ENCODE measurements around the gene KL. TPM values are rescaled to one million over a fixed set of nuclear protein-coding genes. Genes with fewer than 3 reads are reported as not detected.

Gene KL
- total RNA-seq = 1.4 TPM
- long read RNA-seq, full-length matches to known transcripts = 1 of 4 reads
- long read RNA-seq, partial matches to known transcripts = 2 of 4 reads
- long read RNA-seq, other reads (novel, unspliced or antisense) = 1 of 4 reads

DNA sequence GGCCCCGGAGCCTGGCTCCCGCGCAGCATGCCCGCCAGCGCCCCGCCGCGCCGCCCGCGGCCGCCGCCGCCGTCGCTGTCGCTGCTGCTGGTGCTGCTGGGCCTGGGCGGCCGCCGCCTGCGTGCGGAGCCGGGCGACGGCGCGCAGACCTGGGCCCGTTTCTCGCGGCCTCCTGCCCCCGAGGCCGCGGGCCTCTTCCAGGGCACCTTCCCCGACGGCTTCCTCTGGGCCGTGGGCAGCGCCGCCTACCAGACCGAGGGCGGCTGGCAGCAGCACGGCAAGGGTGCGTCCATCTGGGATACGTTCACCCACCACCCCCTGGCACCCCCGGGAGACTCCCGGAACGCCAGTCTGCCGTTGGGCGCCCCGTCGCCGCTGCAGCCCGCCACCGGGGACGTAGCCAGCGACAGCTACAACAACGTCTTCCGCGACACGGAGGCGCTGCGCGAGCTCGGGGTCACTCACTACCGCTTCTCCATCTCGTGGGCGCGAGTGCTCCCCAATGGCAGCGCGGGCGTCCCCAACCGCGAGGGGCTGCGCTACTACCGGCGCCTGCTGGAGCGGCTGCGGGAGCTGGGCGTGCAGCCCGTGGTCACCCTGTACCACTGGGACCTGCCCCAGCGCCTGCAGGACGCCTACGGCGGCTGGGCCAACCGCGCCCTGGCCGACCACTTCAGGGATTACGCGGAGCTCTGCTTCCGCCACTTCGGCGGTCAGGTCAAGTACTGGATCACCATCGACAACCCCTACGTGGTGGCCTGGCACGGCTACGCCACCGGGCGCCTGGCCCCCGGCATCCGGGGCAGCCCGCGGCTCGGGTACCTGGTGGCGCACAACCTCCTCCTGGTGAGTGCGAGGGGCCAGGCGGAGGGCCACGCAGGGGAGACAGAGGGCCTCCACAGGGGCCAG lies at the start of gene KL:
KL (plus strand) TSS at position 10 of the 909 bp plus-strand sequence; CDS start at position 28, 18 bp downstream.
- intact Hi-C loops (cut with DNase I) = no loop called here
- peak; percentile 70 for ATAC-seq (ENCODE audit: poor library complexity)

DNA sequence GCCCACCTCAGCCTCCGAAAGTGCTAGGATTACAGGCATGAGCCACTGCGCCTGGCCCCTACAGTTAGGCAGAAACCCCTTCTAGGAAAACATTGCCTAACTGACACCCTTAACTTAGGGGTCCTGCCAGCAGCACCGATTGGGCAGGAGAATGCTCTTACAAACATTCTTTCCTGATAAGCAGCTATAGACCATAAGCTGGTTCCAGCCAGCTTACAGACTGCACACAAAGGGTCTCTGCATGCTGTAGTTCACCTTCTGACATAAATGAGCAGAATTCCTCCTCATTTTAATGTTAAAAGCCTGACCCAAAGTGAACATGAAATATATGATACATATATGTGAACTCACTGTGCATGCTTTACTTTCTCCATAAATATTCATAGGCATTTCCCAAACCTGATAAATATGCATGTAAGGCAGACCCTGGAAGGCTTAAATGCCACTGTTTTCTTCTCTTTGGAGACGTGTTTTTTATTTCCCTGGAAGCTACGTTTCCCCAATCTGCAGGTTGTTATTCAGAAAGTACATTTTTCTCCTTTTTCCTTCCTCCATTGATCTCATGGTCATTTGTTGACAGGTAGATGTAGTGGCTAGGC lies 48.5 kb upstream of the KL start:
- DNase-seq = no peak

More for the DNA sequence above, at the start of gene KL:
- DNase-seq = peak; percentile 69

DNA sequence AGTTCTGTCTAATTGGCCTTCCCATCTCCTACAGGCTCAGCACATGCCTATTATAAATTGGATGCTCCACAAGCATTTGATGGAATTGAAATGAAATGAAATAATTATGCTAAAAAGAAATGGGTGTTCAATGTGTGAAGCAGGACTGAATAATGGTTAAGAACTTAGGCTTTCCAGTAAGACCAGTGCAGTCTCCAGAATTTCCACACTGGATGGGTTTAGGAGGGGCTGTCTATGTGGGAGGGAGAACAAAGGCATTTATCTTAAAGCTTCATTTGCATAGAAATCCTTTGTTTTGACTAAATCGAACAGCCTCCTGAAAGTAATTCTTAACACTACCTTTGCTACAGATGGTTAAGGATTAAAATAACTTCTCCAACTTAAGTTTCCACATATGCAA lies 47.9 kb upstream of the KL start:
- intact Hi-C loops (cut with DNase I) = no loop called here
- ATAC-seq (ENCODE audit: poor library complexity) (no peak), DNase-seq (no peak)

More for the DNA sequence above, 48.5 kb upstream of the KL start:
- intact Hi-C loops (cut with DNase I) = no loop called here
- no peak for ATAC-seq (ENCODE audit: poor library complexity)

DNA sequence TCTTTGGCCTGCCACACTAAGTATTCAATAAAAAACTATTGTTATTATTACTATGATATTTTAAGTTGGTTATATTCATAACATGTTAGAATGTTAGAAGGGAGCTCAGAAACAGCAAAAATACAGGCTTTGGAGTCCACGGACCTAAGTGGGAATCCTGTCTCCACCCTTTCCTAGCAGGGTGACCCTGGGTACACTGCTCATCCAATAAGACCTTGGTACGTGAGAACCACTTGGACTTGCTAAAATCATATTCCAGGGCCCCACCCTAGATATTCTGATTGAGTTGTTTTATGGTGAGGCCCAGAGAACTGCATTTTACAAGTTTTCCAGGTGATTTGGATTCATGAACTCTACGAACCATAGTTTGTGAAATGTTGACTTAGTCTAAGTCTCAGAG lies 47.4 kb upstream of the KL start:
- DNase-seq (no peak), ATAC-seq (ENCODE audit: poor library complexity) (no peak)
- intact Hi-C loops (cut with DNase I) = no loop called here

DNA sequence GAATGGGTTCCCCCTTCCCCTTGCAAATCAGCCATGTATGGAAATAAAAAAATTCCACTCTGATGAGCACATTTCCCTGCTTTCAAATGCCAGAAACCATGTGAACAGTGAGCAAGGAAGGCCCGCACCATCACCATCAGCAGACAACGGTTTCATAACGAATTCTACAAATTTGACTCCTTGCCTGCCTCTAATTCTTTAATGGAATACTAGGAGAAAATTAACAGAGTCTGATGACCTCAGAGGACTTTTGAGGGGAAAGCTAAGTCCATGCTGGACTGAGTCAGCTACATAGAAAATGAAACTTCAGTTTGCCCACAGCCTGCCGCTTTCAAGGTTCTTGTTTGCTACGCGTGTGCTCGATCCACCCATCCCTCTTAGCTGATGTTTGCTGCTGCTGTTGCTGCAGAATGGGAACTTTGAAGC lies 46.7 kb upstream of the KL start:
- intact Hi-C loops (cut with DNase I) = no loop called here
- DNase-seq = no peak
- ATAC-seq (ENCODE audit: poor library complexity) = peak; percentile 72

DNA sequence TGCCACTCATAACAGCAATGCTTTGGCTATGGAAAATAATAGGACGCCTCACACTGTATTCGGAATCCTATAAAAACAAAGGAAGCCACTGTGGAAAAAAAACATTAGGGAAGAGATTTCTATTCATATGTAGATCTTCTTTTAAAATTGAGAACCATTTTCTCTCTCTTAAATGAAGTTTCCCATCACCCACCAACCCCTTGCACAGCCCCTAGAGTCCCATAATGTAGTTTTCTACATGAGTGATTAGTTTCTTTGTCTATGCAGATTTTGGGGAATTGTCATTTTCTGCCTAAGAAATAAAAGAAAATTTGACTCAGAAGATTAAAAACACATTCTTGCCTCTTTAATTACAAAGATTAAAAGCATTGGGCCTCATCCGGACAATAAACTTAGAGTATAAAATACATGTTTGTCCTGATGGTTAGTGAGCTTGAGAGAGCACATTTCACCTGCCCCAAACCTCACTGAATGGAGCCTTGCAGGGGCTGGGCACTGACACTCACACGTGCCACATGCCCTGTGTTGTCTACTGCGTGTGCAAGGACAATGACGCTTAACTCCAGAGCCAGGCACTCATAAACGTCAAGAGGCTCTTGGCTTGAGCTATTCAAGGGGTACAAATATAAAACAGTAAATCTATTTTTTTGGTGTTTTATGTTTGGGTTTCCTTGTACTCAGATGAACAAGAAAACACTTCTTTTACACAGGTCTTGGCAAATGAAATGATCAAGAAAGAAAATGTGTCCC lies 40.0 kb upstream of the KL start:
- no peak for DNase-seq
- intact Hi-C loops (cut with DNase I) = no loop called here
- ATAC-seq (ENCODE audit: poor library complexity) = peak; percentile 48

DNA sequence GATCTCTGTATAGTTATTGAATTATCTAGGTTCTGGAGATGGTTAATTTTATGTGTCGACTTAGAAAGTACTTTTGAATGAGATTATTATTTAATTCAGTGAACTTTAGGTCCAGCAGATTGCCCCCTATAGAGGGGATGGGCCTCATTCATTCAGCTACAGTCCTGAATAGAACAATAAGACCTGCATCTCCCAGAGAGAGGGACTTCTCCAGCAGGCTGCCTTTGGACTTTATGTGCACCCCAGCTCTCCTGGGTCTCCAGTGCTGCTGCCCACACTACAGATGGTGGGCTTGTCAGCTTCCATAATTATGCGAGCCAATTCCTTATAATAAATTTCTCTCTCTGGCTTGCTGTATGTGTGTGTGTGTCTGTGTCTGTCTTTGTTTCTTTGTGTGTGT lies 39.3 kb upstream of the KL start:
- intact Hi-C loops (cut with DNase I) = no loop called here
- ATAC-seq (ENCODE audit: poor library complexity) = no peak
- DNase-seq = no peak

DNA sequence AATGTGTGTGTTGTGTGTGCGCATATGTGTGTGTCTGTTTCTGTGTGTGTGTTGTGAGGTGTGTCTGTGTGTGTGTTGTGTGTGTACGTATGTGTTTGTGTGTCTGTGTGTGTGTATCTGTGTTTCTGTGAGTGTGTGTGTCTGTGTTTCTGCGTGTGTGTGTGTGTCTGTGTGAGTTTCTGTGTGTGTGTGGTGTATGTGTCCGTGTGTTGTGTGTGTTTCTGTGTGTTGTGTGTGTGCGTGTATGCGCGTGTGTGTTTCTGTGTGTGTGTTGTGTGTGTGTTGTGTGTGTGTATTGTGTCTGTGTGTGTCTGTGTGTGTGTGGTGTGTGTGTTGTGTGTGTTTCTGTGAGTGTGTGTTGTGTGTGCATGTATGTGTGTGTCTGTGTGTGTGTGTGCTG lies 38.9 kb upstream of the KL start:
- no peak for DNase-seq
- ATAC-seq (ENCODE audit: poor library complexity) = no peak
- intact Hi-C loops (cut with DNase I) = no loop called here

DNA sequence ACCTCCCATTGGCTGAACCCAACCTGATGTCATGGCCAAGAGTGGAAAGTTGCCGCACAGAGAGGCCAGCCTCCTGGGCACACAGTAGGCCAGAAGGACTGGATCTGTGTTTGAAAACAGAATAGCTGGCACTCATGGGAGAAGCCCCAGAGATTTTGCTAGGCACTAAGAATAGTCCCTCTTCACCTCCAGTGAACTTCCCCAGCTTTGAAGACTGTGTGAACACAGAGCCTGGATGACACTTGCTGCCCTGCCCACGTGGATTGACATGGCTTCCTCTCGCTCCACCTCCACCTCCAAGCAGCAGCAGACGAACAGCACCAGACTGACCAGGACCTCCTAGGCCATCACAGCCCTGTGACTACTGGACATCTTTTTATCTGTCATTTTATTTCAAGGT lies 37.9 kb upstream of the KL start:
- DNase-seq (no peak), ATAC-seq (ENCODE audit: poor library complexity) (peak; percentile 52)
- intact Hi-C loops (cut with DNase I) = no loop called here

DNA sequence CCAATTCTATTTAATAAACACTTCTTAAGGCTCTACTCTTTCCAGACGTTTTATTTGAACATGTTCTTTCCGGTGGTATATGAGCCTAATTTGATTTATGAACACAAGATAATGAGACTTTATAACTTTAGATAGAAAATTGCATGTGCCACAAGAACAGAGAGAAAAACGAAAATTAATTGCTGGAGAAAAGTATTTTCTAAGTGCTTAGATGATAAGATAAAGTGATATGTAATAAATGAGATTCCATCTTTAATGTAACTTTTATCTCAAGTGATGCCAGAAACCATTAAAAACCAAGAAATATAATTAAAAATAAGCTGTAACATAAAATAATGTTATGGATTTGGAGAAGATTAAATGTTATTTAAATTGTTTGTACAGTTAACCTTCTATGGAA lies 33.2 kb upstream of the KL start:
- ATAC-seq (ENCODE audit: poor library complexity) (no peak), DNase-seq (no peak)
- intact Hi-C loops (cut with DNase I) = no loop called here

DNA sequence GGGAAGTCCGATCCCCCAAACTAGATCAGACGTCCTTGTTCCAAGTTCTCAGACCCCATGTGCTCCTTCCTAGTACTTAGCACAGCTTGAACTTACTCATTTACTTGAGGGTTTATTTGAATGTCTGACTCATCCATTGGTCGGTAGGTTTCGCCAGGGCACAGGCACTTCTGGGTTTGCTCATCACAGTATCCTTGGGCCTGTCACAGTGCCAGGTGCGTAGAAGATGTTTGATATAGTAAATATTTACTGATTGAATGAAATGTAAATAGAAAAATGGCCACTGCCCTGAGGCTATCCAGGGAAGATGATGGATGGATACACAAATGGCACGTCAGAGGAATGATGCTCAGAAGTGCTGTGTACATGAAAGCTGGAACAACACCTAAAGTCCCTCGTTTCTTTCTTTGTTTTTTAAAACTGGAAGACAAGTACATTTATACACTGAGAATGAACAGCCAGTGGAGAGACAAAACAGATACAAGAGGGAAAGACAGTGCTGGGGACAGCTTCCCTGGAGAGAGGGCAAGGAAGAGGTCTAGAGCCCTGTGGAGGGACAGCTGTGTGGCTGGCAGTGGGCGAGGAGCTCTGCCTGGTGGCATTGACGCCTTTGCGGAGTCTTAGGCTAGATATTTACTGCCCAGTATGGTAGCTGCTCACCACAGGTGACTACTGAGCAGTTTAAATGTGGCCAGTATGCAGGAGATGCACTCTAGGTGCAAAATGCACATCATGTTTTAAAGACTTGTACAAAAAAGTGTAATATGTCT lies 31.2 kb upstream of the KL start:
- ATAC-seq (ENCODE audit: poor library complexity) = no peak
- intact Hi-C loops (cut with DNase I) = no loop called here
- DNase-seq = no peak

DNA sequence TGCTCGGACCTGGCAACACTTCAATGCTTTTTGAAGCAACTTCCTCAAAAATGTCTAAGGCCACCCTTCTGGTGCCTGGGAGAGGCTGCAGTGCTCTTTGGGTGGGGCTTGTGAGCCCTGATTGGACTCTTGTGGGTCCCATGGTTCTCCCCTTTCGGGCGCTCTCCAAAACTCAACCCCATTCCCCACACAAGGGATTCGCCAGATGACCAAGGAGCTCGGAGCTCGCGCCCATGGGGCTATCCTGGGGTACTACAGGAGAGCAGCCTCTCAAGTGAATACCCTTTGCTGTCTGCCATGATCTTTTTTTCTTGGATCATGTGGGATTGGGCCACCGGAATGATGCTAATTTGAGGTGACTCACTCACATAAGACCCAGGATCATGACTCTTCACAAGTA lies 29.7 kb upstream of the KL start:
- intact Hi-C loops (cut with DNase I) = no loop called here
- DNase-seq (peak; percentile 42), ATAC-seq (ENCODE audit: poor library complexity) (no peak)

DNA sequence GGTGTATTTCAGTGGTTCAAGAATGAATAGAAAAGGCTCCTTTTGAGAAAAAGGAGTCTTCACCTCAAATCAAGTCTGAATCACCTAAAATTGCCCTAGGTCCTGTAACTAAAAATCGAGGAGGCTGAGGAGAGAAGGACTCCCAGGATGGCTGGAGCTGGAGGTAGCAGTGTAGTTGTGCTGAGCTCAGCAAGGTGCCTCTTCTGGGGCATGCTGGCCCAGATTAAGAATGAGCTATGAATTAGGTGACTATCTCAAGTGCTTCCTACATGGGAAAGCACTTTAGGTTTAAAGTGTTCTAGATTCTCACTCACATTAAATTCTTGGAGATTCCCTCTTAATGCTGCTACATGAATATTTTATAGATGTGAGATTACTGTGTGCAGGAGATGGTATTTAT lies 28.8 kb upstream of the KL start:
- intact Hi-C loops (cut with DNase I) = no loop called here
- no peak for DNase-seq
- ATAC-seq (ENCODE audit: poor library complexity) = no peak

DNA sequence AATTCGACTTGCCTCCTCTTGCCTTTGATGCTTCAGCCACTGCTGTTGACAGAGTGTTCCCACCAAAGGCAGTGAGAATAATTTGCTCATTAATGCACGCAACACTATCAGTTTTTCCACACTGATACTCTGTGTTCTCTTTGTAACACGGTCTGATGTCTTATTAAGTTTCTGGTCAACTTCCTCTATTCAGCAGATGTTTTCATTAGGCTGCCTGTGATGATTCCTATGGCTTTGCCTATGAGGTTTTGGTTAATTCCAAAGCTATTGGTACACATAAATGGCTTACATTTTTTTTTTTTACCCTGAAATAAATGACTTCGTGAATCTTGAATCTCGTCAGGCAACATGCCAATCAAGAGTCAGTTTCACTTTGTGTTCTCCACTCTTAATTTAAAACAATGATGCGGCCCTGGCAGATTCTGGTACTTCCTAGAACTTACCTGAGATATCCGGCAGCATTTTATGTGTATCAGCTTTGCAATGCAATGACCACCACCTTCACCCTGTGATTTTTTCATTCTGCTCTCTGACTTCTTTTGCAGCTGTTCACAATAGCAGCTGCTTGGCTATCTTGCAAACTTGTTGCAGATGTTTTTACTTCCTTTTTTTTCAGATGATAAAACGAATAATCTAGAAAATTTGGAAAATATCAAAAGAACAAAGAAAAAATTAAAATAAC lies 27.5 kb upstream of the KL start:
- ATAC-seq (ENCODE audit: poor library complexity) (peak; percentile 58), DNase-seq (no peak)
- intact Hi-C loops (cut with DNase I) = no loop called here

DNA sequence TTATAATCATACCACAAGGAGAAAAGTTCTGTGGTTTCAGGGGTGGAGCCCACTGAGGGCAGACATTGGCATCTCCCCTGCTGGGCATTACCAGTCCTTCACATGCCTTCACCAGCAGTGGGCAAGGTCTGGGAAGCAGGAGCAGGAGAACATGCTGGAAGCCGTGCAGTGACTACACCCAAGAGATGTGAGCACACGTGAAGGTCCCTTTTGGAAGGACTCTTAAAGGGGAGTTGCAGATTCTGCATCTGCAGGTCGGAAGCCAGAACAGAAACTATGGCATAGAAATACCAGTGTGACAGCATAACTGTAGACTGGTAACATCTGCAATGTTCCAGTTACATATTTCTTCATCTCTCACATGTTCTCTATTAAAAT lies 26.9 kb upstream of the KL start:
- intact Hi-C loops (cut with DNase I) = no loop called here
- ATAC-seq (ENCODE audit: poor library complexity) = no peak
- no peak for DNase-seq

DNA sequence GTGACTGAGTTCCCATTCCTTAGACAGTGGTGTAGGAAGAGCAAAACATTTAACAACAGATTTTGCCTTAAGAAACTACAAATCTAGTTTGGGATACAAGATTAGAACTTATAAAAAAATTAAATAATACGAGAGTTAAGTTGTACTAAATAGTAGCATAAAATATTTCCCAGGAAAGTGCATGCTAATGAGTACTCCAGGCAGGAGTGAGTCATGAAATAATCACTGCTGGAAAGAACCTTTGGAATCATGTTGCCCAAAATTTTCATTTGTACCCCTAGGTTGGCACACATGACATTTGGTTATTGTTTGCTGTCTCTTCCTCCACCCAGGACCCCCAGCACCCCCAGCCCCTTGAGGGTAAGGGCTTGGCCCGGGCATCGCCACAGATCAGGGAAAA lies 26.3 kb upstream of the KL start:
- intact Hi-C loops (cut with DNase I) = no loop called here
- no peak for ATAC-seq (ENCODE audit: poor library complexity)
- no peak for DNase-seq

DNA sequence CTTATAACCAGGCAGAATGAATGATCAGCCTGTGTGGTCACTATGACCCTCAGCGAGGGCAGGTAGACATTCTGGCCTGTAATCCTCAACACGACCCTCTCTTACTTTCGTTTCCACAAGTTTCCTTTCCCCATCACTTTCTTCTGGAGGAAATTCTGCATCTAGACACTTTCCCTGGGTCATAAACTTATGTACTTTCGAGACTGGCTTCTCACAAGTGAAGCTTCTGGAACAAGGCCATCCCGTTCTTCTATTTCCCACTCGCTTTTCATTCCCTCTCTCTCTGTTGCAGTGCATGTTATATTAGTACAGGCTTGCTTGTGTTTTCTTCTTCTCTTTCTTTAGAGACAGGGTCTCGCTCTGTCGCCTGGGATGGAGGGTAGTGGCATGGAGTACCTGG lies 23.1 kb upstream of the KL start:
- DNase-seq (no peak), ATAC-seq (ENCODE audit: poor library complexity) (no peak)
- intact Hi-C loops (cut with DNase I) = no loop called here

DNA sequence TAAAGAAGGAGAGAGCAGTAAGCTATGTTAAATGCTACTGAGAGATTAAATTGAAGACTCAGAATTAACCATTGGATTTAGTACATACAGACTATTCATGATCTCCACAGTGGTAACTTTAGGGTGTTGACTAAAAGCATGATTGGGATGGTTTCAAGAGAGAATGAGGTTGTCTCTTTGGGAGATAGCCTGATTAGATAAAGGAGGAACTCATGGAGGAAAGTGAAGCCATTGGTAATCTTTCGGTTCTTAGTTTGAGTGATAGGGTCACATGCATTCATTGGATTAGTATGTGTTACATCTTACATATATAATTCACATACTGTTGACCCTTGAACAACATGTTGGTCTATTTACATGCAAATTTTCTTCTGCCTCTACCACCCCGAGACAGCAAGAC lies 18.8 kb upstream of the KL start:
- intact Hi-C loops (cut with DNase I) = no loop called here
- ATAC-seq (ENCODE audit: poor library complexity) (no peak), DNase-seq (no peak)

Data from Right ventricle myocardium superior (tissue), 1 donor.